GM19193 (cell line): Measurements from ENCODE around the gene MARS1.

Experiments used
- POLR2A ChIP-seq: IDR thresholded peaks from 4 replicates; pipeline ENCODE4 v1.6.1; 2011; ENCODE audit not compliant: insufficient read depth, insufficient read length; ENCODE audit errors: extremely low read depth

MARS1 gene

GRCh38 chr12:57553343-57554202 lies 65.7 kb downstream of the MARS1 start:
- TF ChIP-seq POLR2A, result no peak

GRCh38 chr12:57554453-57554852 lies 66.6 kb downstream of the MARS1 start:
- no peak for TF ChIP-seq POLR2A

GRCh38 chr12:57554897-57555296 lies 67.0 kb downstream of the MARS1 start:
- TF ChIP-seq POLR2A, result no peak

- no peak for TF ChIP-seq POLR2A
Observed at GRCh38 chr12:57558864-57559263, 71.0 kb downstream of the MARS1 start.

GRCh38 chr12:57560516-57560915 lies 72.6 kb downstream of the MARS1 start:
- no peak for TF ChIP-seq POLR2A

GRCh38 chr12:57563358-57563757 lies 75.5 kb downstream of the MARS1 start:
- no peak for TF ChIP-seq POLR2A

- no peak for TF ChIP-seq POLR2A
Observed at GRCh38 chr12:57564178-57564740, 76.4 kb downstream of the MARS1 start.
